GM21786 (cell line): ENCODE results near the gene P2RX7.
"Not testable (repeated sequence)": the region's sequence is repeated elsewhere in the genome, so short reads cannot be mapped to it uniquely, and the experiment has no call there.

Experiments
- ATAC-seq: cut with Tn5 transposase; IDR thresholded peaks from one replicate; pipeline ENCODE4 v1.9.1; 2021; ENCODE audit not compliant: unreplicated experiment

Gene P2RX7

GRCh38 chr12:121226871-121227270 lies 94.2 kb downstream of the P2RX7 start:
- not testable (repeated sequence) for ATAC-seq

DNA sequence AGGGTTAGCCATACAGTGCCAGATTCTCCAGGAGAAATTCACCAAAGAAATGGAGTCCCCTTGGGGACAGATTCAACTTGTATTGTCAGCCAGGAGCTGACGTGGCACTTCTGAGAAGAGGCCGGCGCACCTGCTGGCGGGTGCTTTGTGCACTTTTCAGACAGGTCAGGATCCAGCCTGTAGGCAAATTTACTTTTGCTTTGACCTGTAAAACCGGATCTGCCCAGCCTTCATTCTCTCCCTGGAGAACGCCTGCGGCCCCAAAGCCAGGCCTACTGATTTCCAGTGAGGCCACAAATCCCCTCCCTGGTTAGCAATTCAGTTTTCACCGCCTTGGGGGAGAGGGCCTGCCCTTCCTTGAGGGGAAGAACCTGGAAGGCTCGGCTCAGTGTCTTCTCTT lies 94.6 kb downstream of the P2RX7 start:
- ATAC-seq: peak; percentile 63

DNA sequence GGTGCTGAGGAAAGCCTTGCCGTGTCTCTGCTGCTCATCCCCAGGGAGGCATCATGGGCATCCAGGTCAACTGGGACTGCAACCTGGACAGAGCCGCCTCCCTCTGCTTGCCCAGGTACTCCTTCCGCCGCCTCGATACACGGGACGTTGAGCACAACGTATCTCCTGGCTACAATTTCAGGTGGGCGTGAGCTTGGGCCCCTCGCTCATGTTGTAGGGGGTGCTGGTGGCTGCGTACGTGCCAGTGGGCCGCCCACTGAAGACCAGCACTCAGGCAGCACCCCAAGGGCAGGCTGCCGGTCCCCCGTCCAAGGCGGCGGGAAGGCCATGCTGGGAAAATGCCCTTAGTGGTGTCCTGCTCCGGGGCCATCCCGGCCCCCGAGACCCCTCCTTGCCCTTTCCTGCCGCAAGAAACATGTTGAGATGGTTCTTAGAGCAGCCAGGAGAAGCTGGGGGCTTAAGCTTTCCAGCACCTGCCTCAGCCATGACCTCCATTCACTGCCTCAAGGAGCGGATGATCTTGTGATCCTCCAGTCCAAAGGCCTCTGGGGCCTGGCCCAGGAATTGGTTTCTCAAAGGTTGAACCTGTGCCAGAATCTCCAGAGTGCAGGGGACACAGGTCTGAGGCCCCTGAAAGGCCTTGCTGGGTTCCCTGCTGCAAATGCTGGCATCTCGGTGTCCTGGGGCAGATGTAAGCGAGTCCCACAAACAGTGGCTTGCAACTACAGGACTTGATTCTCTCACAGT lies 96.4 kb downstream of the P2RX7 start:
- no peak for ATAC-seq

DNA sequence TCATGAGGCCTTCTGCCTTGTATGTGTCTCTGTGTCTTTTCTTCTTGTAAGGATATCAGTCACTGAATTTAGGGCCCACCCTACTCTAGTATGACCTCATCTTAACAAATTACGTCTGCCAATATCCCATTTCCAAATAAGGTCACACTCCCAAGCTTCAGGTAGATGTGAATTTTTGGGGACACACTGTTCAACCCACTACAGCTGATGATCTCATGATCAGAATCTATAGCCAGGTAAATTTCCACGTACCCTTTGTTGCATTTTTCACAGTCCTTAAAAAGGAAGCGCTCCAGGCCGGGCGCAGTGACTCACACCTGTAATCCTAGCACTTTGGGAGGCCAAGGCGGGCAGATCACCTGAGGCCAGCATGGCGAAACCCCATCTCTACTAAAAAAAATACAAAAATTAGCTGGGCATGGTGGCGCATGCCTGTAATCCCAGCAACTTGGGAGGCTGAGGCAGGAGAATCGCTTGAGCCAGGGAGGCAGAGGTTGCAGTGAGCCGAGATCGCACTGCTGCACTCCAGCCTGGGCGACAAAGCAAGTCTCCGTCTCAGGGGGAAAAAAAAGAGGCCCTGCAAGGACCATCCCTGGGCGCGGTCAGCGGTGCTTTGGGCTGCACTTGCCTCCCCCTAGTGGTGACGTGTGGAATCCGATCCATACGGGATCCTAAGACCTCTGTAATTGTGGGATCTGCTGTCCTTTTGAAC lies 97.3 kb downstream of the P2RX7 start:
- not testable (repeated sequence) for ATAC-seq

DNA sequence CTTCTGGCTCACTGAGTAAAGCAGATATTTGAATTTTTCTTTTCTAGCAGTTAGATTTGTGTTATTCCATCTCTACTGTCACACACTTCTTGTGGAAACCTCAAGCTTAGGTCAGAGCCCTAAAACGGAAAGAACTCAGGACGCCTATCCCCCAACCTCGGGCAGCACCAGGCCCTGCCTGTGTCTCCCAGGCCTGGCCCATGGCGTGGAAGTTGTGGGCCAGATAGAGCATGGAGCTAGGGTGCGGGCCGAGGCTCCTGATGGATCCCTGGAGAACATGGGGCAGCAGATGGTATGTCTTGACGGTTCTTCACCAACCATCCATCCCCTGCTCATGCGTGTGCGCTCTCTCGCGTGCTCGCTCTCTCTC lies 97.8 kb downstream of the P2RX7 start:
- ATAC-seq: no peak

GRCh38 chr12:121232163-121232562 lies 99.5 kb downstream of the P2RX7 start:
- ATAC-seq: no peak

- no peak for ATAC-seq
Measured at GRCh38 chr12:121232977-121233627, 100.4 kb downstream of the P2RX7 start.

GRCh38 chr12:121233628-121234020 lies 100.9 kb downstream of the P2RX7 start:
- ATAC-seq: no peak

DNA sequence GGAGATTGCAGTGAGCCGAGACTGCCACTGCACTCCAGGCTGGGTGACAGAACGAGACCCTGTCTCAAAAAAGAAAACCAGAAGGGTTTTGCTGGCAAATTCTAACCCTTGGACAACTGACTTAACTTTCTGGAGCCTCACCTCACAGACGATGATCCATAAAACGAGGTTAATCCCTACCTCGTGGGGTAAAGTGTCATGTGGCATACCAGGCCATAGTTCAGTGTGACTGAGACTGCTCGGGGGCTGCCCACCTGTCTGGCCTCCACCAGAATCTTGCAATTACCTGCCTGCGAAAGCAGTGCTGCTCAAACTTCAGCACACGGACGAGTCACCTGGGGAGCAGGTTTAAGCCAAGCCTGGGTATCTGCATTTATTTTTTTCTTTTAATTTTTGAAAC lies 104.1 kb downstream of the P2RX7 start:
- no peak for ATAC-seq

GRCh38 chr12:121237415-121237814 lies 104.7 kb downstream of the P2RX7 start:
- ATAC-seq: no peak
